K562 (cell line): ENCODE data around the gene PTPN7. TPM values are rescaled to one million over a fixed set of nuclear protein-coding genes. Genes with fewer than 3 reads are reported as not detected.

Experiments used
- CBX3 ChIP-seq, 2 experiments: IDR thresholded peaks; 1 replicate in 1 of 2; 2 replicates in 1 of 2; pipeline ENCODE4 v1.6.1; 2012; ENCODE audit warnings: inconsistent platforms in 2 of 2, low read length in 2 of 2, borderline replicate concordance in 1 of 2, control low read depth in 1 of 2
- CGGBP1 ChIP-seq: fragments of 250-450 bp; sonication (Bioruptor Pico); IDR thresholded peaks from 2 replicates; pipeline ENCODE4 v1.9.0; 2021; ENCODE audit warnings: mild to moderate bottlenecking
- GABPA ChIP-seq: fragments of 200-800 bp; sonication (Bioruptor generic); conservative IDR thresholded peaks from 2 replicates; pipeline ENCODE4 v1.6.1; 2016; ENCODE audit warnings: low read depth, missing genetic modification characterization, missing compliant biosample characterization
- GTF2E2 ChIP-seq: fragments of 200-800 bp; sonication (Bioruptor generic); IDR thresholded peaks from 2 replicates; pipeline ENCODE4 v1.6.1; 2016; ENCODE audit warnings: missing genetic modification characterization, missing compliant biosample characterization
- HNRNPK ChIP-seq: fragments of 200-400 bp; formaldehyde crosslinking; IDR thresholded peaks from one replicate; pipeline ENCODE4 v1.6.1; 2018; ENCODE audit warnings: mild to moderate bottlenecking, low read depth, low read length; ENCODE audit not compliant: poor library complexity, severe bottlenecking
- ID3 ChIP-seq, 2 experiments: fragments of 250-450 bp in 1 of 2; fragments of 450-650 bp in 1 of 2; sonication (Bioruptor Pico) in 1 of 2; IDR thresholded peaks; 2 replicates each; pipeline versions ENCODE4 v1.6.1 to v1.8.0; 2016 to 2021; ENCODE audit warnings: mild to moderate bottlenecking in 2 of 2, moderate library complexity in 2 of 2, missing compliant biosample characterization in 1 of 2, missing genetic modification characterization in 1 of 2
- MLLT1 ChIP-seq, 2 experiments: fragments of 450-650 bp; IDR thresholded peaks; 2 replicates each; pipeline ENCODE4 v1.6.1; 2016
- MTA1 ChIP-seq: fragments of 450-650 bp; IDR thresholded peaks from 2 replicates; pipeline ENCODE4 v1.6.1; 2017; ENCODE audit warnings: borderline replicate concordance
- NCOA2 ChIP-seq, 2 experiments: fragments of 450-650 bp; IDR thresholded peaks; 2 replicates each; pipeline ENCODE4 v1.6.1; 2018; ENCODE audit warnings: mild to moderate bottlenecking in 2 of 2, moderate library complexity in 1 of 2; ENCODE audit not compliant: partially characterized antibody in 2 of 2
- NRF1 ChIP-seq, 2 experiments: fragments of 450-650 bp; IDR thresholded peaks in 1 of 2; conservative IDR thresholded peaks in 1 of 2; 2 replicates each; pipeline ENCODE4 v1.6.1; 2014; ENCODE audit warnings: mild to moderate bottlenecking in 2 of 2
- PCBP1 ChIP-seq: fragments of 200-400 bp; formaldehyde crosslinking; IDR thresholded peaks from 2 replicates; pipeline ENCODE4 v1.6.1; 2018; ENCODE audit warnings: mild to moderate bottlenecking, low read depth, low read length; ENCODE audit not compliant: poor library complexity, severe bottlenecking
- PHF20 ChIP-seq: fragments of 450-650 bp; IDR thresholded peaks from 2 replicates; pipeline ENCODE4 v1.6.1; 2018; ENCODE audit not compliant: partially characterized antibody
- PRPF4 ChIP-seq: fragments of 200-400 bp; formaldehyde crosslinking; IDR thresholded peaks from one replicate; pipeline ENCODE4 v1.6.1; 2017; ENCODE audit warnings: low read length, low read depth, mild to moderate bottlenecking; ENCODE audit not compliant: insufficient read depth, poor library complexity, severe bottlenecking
- RFX5 ChIP-seq: IDR thresholded peaks from 2 replicates; pipeline ENCODE4 v1.6.1; 2011; ENCODE audit warnings: low read depth, mild to moderate bottlenecking, improper control_type of control experiment, low read length
- TCF7 ChIP-seq: sonication (generic); IDR thresholded peaks from 2 replicates; pipeline ENCODE4 v1.6.1; 2016; ENCODE audit warnings: antibody characterized with exemption, borderline replicate concordance
- THRA ChIP-seq: fragments of 450-650 bp; IDR thresholded peaks from 2 replicates; pipeline ENCODE4 v1.6.1; 2017; ENCODE audit warnings: mild to moderate bottlenecking, moderate library complexity
- UBTF ChIP-seq, 2 experiments: IDR thresholded peaks; 2 replicates each; pipeline ENCODE4 v1.6.1; 2012; ENCODE audit warnings: improper control_type of control experiment in 2 of 2, low read depth in 2 of 2, low read length in 2 of 2, borderline replicate concordance in 1 of 2
- ZNF165 ChIP-seq: fragments of 250-450 bp; sonication (Bioruptor Pico); IDR thresholded peaks from 2 replicates; pipeline ENCODE4 v1.4.0; 2020; ENCODE audit warnings: borderline replicate concordance
- ZNF184 ChIP-seq: sonication (generic); formaldehyde crosslinking; IDR thresholded peaks from 2 replicates; pipeline ENCODE4 v1.5.0; 2020; ENCODE audit warnings: missing genetic modification reagents
- ZNF197 ChIP-seq: fragments of 200-800 bp; sonication (Bioruptor generic); IDR thresholded peaks from 2 replicates; pipeline ENCODE4 v1.6.1; 2016; ENCODE audit warnings: low read depth, missing genetic modification characterization, missing compliant biosample characterization
- ZNF717 ChIP-seq: fragments of 250-450 bp; sonication (Bioruptor Pico); IDR thresholded peaks from 2 replicates; pipeline ENCODE4 v1.5.0; 2021
- polyA plus RNA-seq, 8 experiments: library from polyadenylated mRNA; depleted of rRNA in 4 of 8; stranded (reverse) in 5 of 8; unstranded in 3 of 8; fragments of >200 nt; fragmentation: Nextera tagmentation in 2 of 8; fragmentation: Illumina TruSeq in 1 of 8; extraction: Ambion mirVana in 2 of 8; extraction: Trizol in 1 of 8; gene quantifications; 2 replicates each; pipeline versions ENCODE4 v1.2.1 to v1.2.3, GENCODE V29; 2011 to 2014; ENCODE audit warnings: inconsistent platforms in 1 of 8, missing spikeins in 1 of 8
- total RNA-seq, 7 experiments: library from RNA; depleted of rRNA in 6 of 7; stranded (reverse); fragments of >200 nt in 6 of 7; fragmentation: Illumina TruSeq in 2 of 7; extraction: Trizol in 2 of 7; gene quantifications; 2 replicates each; pipeline versions ENCODE4 v1.2.1 to v1.2.3, GENCODE V29; 2011 to 2021; ENCODE audit warnings: low replicate concordance in 1 of 7

PTPN7 gene
- total and polyA plus RNA-seq, 9 of the 15 experiments (the other 6 are each of a cell fraction or from before 2014, with no cell fraction given), result 18.7 to 144 (median 120) TPM

GRCh38 chr1:202164271-202165037 lies 4.1 kb upstream of the PTPN7 start (continued):
- peak in 1 of 2 experiments; percentile 75; a peak in 1 of 4 replicates for TF ChIP-seq UBTF (IDR thresholded peaks at IDR 0.05; ENCODE audit: borderline replicate concordance in 1 of 2, low read depth in 2 of 2, low read length in 2 of 2)
- TF ChIP-seq CGGBP1 (CRISPR knock-in tag), result no peak
- TF ChIP-seq THRA, result no peak
- TF ChIP-seq ID3 (CRISPR knock-in tag; IDR thresholded peaks at IDR 0.05), result no peak
- peak; percentile 68 for TF ChIP-seq ID3 (tag; IDR thresholded peaks at IDR 0.05)
- peak in 1 of 2 experiments; percentile 29; a peak in 2 of 4 replicates for TF ChIP-seq NRF1 (conservative IDR thresholded peaks at IDR 0.05 in 1 of 2, IDR thresholded peaks at IDR 0.05 in 1 of 2)
- no peak for TF ChIP-seq ZNF165
- peak; percentile 26; the same call in 1 of the 2 replicates for TF ChIP-seq GTF2E2
- TF ChIP-seq MTA1, result no peak
- no peak for TF ChIP-seq NCOA2 (IDR thresholded peaks at IDR 0.05; ENCODE audit: partially characterized antibody in 2 of 2)
- TF ChIP-seq PHF20, result no peak
- TF ChIP-seq ZNF197 (CRISPR knock-in tag), result 0 out of 2 replicates have a peak, but pooled peaks have one; percentile 4
- TF ChIP-seq HNRNPK, result no peak
- no peak for TF ChIP-seq TCF7
- TF ChIP-seq RFX5, result no peak
- TF ChIP-seq CBX3 (IDR thresholded peaks at IDR 0.05; ENCODE audit: borderline replicate concordance in 1 of 2, low read length in 2 of 2), result no peak; a peak in 1 of 3 replicates
- peak; percentile 58; the same call in 1 of the 2 replicates for TF ChIP-seq GABPA (tag)
- TF ChIP-seq PCBP1, result no peak
- TF ChIP-seq MLLT1 (IDR thresholded peaks at IDR 0.05), result peak in 1 of 2 experiments; percentile 39; a peak in 2 of 4 replicates
- TF ChIP-seq PRPF4, result no peak
- TF ChIP-seq ZNF717 (CRISPR knock-in tag), result no peak
- no peak for TF ChIP-seq ZNF184 (CRISPR knock-in tag)
